Duodenal mucosa (tissue), 2 donors: ENCODE results near the gene REXO1.

Experiments used
- H3K27ac ChIP-seq: one replicate; pipeline ENCODE4 v1.7.0; 2013; ENCODE audit warnings: low read depth, low read length
- H3K27me3 ChIP-seq, 2 donors: one replicate each; pipeline ENCODE4 v1.7.0; 2013; ENCODE audit warnings: low read length in 2 of 2, control low read depth in 1 of 2; ENCODE audit not compliant: insufficient read depth in 2 of 2, control insufficient read depth in 1 of 2
- H3K36me3 ChIP-seq, 2 donors: one replicate each; pipeline ENCODE4 v1.7.0; 2013; ENCODE audit warnings: low read length in 2 of 2, control low read depth in 1 of 2; ENCODE audit not compliant: insufficient read depth in 2 of 2, control insufficient read depth in 1 of 2
- H3K4me1 ChIP-seq, 2 donors: one replicate each; pipeline ENCODE4 v1.7.0; 2013; ENCODE audit warnings: low read length in 2 of 2, control low read depth in 1 of 2; ENCODE audit not compliant: insufficient read depth in 2 of 2, control insufficient read depth in 1 of 2
- H3K4me3 ChIP-seq, 2 donors: one replicate each; pipeline ENCODE4 v1.7.0; 2013; ENCODE audit warnings: low read length in 2 of 2, low read depth in 1 of 2
- H3K9ac ChIP-seq, 2 donors: one replicate each; pipeline ENCODE4 v1.7.0; 2013; ENCODE audit warnings: low read length in 2 of 2, low read depth in 1 of 2
- H3K9me3 ChIP-seq, 2 donors: one replicate each; pipeline ENCODE4 v1.7.0; 2013; ENCODE audit warnings: low read length in 2 of 2, control low read depth in 1 of 2; ENCODE audit not compliant: control insufficient read depth in 1 of 2

The REXO1 gene

GRCh38 chr19:1840541-1841115 is 7.7 kb downstream of the REXO1 start:
- Histone ChIP-seq H3K9ac (peak overlapping the region; percentile 18 to 32), H3K4me1 (peaks cover 27 to 51% of the 10 kb centered on the region in 2 donors), H3K27ac (peak overlapping the region; percentile 3), H3K27me3 (no peaks in the 10 kb centered on the region), H3K9me3 (no peaks in the 10 kb centered on the region), H3K4me3 (peak overlapping the region in 1 of 2 donors; percentile 28), H3K36me3 (peaks cover 0 to 27% of the 10 kb centered on the region in 2 donors)

- Histone ChIP-seq H3K9ac (peak overlapping the region; percentile 18 to 32), H3K36me3 (peaks cover 0 to 21% of the 10 kb centered on the region in 2 donors), H3K4me1 (peaks cover 25 to 44% of the 10 kb centered on the region in 2 donors), H3K9me3 (no peaks in the 10 kb centered on the region), H3K27me3 (no peaks in the 10 kb centered on the region), H3K27ac (peak overlapping the region; percentile 3), H3K4me3 (peak overlapping the region; percentile 8 to 28)
Measured at GRCh38 chr19:1839658-1840540, 8.4 kb downstream of the REXO1 start.

- Histone ChIP-seq H3K27ac (peak overlapping the region; percentile 32), H3K4me3 (no peak overlapping the region), H3K9me3 (no peaks in the 10 kb centered on the region), H3K9ac (no peak overlapping the region), H3K36me3 (peaks cover 0 to 14% of the 10 kb centered on the region in 2 donors), H3K4me1 (peaks cover 22 to 31% of the 10 kb centered on the region in 2 donors), H3K27me3 (no peaks in the 10 kb centered on the region)
Measured at GRCh38 chr19:1837625-1838105, 10.6 kb downstream of the REXO1 start.

GRCh38 chr19:1837222-1837565 is 11.1 kb downstream of the REXO1 start:
- Histone ChIP-seq H3K9ac (no peak overlapping the region), H3K4me3 (no peak overlapping the region), H3K27ac (no peak overlapping the region), H3K36me3 (peaks cover 0 to 14% of the 10 kb centered on the region in 2 donors), H3K9me3 (no peaks in the 10 kb centered on the region), H3K27me3 (no peaks in the 10 kb centered on the region), H3K4me1 (peaks cover 22 to 31% of the 10 kb centered on the region in 2 donors)

GRCh38 chr19:1836458-1837221 is 11.6 kb downstream of the REXO1 start:
- Histone ChIP-seq H3K9ac (no peak overlapping the region), H3K4me3 (no peak overlapping the region), H3K9me3 (no peaks in the 10 kb centered on the region), H3K4me1 (peaks cover 22 to 31% of the 10 kb centered on the region in 2 donors), H3K27ac (no peak overlapping the region), H3K36me3 (peaks cover 0 to 14% of the 10 kb centered on the region in 2 donors), H3K27me3 (no peaks in the 10 kb centered on the region)

GRCh38 chr19:1833540-1833939 is 14.7 kb downstream of the REXO1 start:
- H3K9me3 ChIP-seq: no peaks in the 10 kb centered on the region
- H3K4me3 ChIP-seq: no peak overlapping the region
- no peak overlapping the region for H3K27ac ChIP-seq
- H3K27me3 ChIP-seq: no peaks in the 10 kb centered on the region
- H3K36me3 ChIP-seq: peaks cover 3 to 28% of the 10 kb centered on the region in 2 donors
- H3K4me1 ChIP-seq: peaks cover 0 to 4% of the 10 kb centered on the region in 2 donors
- no peak overlapping the region for H3K9ac ChIP-seq

- Histone ChIP-seq H3K4me1 (no peaks in the 10 kb centered on the region), H3K9me3 (no peaks in the 10 kb centered on the region), H3K4me3 (no peak overlapping the region), H3K36me3 (peaks cover 3 to 28% of the 10 kb centered on the region in 2 donors), H3K27ac (no peak overlapping the region), H3K27me3 (no peaks in the 10 kb centered on the region), H3K9ac (no peak overlapping the region)
Measured at GRCh38 chr19:1832046-1832663, 16.1 kb downstream of the REXO1 start.

GRCh38 chr19:1830978-1831377 is 17.3 kb downstream of the REXO1 start:
- H3K4me3 ChIP-seq: no peak overlapping the region
- no peak overlapping the region for H3K27ac ChIP-seq
- H3K9ac ChIP-seq: no peak overlapping the region
- peaks cover 5 to 6% of the 10 kb centered on the region in 2 donors for H3K4me1 ChIP-seq
- H3K9me3 ChIP-seq: no peaks in the 10 kb centered on the region
- peaks cover 3 to 28% of the 10 kb centered on the region in 2 donors for H3K36me3 ChIP-seq
- H3K27me3 ChIP-seq: no peaks in the 10 kb centered on the region

- Histone ChIP-seq H3K4me1 (peaks cover 5 to 6% of the 10 kb centered on the region in 2 donors), H3K9ac (no peak overlapping the region), H3K4me3 (no peak overlapping the region), H3K27ac (no peak overlapping the region), H3K9me3 (no peaks in the 10 kb centered on the region), H3K36me3 (peaks cover 3 to 28% of the 10 kb centered on the region in 2 donors), H3K27me3 (no peaks in the 10 kb centered on the region)
Measured at GRCh38 chr19:1830568-1830967, 17.7 kb downstream of the REXO1 start.
